Coronary artery (tissue), 2 donors: Measurements from ENCODE around the gene RNU1-3.
"Not testable (repeated sequence)": the region's sequence is repeated elsewhere in the genome, so short reads cannot be mapped to it uniquely, and the experiment has no call there.

Source experiments
- DNase-seq: peaks from one replicate; pipeline ENCODE4 v3.0.0-alpha.2; 2017; ENCODE audit warnings: low spot score
- H3K27ac ChIP-seq, 2 donors: fragments of 200-600 bp; sonication (generic); one replicate each; pipeline ENCODE4 v1.5.1; 2016 to 2019
- H3K4me3 ChIP-seq: fragments of 200-600 bp; sonication (generic); 2 replicates; pipeline ENCODE4 v1.5.1; 2016; ENCODE audit warnings: mild to moderate bottlenecking, moderate library complexity
- TF ChIP-seq, protein P1 (sequence below): fragments of 200-600 bp; sonication (generic); IDR thresholded peaks from one replicate; pipeline ENCODE4 v1.5.1; 2019; ENCODE audit warnings: antibody characterized with exemption

The RNU1-3 gene

DNA sequence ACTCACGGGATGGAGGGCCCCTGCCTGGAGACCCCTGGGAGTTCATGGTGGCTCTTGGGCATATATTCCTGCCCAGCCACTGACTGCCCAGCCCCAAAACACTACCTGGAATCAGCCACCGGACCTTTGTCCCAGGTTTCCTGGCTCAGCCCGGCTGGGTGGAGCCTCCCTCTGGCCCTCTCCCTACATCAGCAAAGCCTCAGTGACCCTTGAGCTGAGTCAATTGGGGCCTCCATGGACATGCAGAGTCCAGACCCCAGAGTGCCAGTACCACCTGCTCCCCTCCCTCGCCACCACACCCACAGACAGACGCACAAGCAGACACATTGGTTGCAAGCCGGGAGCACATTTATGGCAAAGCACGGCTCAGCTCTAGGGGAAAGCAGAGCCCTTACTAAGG, 30.4 kb upstream of the RNU1-3 start:
- not testable (repeated sequence) for H3K27ac ChIP-seq, H3K4me3 ChIP-seq, DNase-seq

DNA sequence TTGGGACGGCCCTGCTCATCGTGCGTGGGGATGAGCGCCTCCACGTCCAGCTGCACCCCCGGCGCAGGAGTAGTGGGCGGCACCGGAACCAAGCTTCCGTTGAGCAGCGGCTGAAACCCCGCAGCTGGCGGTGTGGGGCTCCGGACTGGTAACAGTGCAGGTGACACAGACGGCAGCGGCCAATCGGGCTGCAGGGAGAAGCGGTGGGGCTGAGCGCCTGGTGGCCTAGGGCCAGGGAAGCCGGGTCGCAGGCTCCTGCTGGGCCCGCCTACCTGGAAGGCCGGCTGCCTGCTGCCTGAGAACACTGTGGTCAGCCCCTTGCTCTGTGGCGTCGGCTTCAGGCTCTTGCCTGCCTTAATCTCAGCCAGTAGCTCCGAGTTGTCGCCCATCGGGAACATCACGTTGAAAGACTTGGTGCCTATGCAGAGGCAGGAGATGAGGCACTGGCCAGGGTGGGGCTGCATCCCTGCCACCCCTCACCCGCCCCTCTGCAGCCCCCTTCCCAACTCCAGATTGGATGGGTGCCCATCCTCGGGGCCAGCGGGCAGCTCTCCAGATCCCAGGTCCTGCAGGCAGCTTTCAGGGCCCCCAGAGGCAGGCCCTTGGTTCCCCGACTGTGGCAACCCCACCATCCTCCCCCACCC, 29.9 kb upstream of the RNU1-3 start:
- peak; percentile 55 for DNase-seq
- H3K27ac ChIP-seq, H3K4me3 ChIP-seq: not testable (repeated sequence)

DNA sequence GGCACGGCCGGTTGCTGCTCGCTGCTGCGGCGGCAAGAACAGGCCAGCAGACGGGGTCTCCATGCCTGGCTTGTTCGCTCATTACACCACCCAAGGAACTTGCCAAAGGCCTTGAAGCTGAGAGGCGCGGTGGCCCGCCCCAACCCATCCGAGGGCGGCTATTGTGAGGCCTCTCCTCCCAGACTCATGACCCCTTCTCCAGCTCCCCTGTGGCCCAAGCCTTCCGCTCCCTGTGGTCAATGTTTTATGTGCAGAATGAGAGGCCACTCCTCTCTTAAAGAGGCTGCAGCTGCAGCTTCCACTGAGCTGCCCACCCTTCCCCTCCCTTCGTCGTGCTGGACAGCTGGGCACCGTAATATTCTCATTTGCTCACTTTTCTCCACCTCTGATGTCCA, 27.6 kb upstream of the RNU1-3 start:
- H3K27ac ChIP-seq, DNase-seq, H3K4me3 ChIP-seq: not testable (repeated sequence)

DNA sequence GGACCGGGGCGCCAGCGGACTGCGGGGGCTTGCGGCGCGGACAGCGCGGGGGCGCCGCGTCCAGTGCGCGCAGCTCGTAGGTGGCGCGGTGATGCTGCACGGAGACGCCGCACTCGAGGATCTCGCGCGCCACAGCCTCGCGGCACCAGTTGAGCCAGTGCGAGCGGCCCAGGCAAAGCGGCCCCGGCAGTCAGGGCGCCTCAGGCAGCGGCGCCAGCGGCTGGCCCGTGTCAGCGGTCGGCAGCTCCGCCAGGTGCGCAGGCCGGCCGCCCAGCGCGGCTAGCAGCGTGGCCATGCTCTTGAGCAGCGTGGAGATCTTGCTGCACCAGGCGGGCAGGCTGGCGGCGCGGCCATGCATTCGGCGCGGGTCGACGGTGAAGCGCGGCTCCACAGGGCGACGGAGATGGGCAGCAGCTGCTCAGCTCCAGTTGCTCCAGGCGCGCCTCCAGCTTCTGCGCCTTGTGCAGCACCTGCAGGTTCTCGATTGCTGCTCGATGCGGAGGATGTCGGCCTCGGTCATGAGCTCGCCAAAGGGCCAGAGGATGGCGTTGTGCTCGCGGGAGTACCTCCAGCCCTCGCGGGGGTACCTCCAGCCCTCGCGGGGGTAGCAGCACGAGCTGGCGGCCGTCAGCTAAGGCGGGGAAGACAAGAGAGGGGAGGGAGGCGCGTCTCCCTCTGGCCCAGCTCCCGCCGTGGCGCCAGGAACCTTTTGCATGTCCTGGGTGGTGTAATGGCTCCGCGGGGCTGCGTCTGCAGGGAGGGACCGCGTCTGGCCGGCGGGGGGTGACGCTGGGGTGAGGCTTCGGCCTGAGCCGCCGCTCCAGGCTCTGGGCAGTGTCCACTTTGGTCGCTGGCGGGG, 26.9 kb upstream of the RNU1-3 start:
- DNase-seq, H3K27ac ChIP-seq: not testable (repeated sequence)
- peak overlapping the region; percentile 44 for H3K4me3 ChIP-seq

DNA sequence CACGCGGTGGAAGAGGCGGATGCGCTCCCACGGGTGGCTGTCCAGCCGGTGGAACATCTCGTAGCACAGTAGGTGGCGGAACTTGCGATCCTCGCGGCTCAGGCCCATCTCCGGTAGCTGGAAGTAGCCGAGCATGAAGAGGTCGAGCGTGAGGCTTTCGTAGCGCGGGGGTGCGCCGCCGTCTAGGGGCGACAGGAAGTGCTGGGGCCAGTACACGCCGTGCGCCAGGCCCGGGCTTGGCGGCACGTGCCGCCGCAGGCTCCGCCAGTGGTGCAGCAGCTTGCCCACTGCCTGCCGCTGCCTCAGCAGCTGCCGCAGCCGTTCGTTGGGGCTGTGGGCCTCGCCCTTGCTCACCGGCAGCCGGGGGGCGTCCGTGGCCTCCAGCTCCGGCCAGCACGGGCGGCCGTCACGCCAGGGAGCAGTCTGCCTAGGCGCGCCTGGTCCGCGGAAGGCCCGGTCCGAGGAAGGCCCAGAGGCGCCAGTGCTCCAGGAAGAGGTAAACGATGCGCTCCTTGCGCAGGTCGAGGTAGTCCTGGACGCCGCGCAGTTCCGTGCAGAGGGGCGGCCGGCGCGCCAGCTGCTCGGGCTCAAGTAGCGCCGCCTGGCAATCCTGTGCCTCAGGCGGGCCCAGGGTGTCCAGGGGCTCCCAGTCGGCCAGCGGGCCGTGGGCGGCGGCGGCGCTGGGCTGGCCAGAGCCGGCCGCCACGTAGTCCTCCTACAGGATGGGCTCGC, 26.1 kb upstream of the RNU1-3 start:
- H3K4me3 ChIP-seq, DNase-seq, H3K27ac ChIP-seq: not testable (repeated sequence)

DNA sequence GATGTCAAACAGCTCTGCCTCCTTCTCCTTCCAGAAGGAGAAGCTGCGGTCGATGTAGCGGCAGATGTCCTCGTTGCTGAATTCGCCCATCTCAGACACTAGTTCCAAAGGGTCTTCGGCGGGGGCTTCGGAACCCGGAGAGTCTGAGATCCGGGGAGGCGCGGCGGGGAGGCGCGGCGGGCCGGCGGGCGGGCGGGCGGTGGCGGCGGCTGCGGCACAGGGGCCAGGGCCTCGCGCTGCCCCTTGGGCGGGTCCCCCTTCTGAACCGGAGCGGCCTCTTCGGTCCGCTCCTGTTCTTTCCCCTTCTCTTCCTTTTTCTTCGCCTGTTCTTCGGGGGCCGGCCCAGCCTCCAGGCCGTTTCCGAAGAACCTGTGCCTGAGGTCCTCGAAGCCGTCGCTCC, 25.5 kb upstream of the RNU1-3 start:
- not testable (repeated sequence) for H3K27ac ChIP-seq, H3K4me3 ChIP-seq, DNase-seq

DNA sequence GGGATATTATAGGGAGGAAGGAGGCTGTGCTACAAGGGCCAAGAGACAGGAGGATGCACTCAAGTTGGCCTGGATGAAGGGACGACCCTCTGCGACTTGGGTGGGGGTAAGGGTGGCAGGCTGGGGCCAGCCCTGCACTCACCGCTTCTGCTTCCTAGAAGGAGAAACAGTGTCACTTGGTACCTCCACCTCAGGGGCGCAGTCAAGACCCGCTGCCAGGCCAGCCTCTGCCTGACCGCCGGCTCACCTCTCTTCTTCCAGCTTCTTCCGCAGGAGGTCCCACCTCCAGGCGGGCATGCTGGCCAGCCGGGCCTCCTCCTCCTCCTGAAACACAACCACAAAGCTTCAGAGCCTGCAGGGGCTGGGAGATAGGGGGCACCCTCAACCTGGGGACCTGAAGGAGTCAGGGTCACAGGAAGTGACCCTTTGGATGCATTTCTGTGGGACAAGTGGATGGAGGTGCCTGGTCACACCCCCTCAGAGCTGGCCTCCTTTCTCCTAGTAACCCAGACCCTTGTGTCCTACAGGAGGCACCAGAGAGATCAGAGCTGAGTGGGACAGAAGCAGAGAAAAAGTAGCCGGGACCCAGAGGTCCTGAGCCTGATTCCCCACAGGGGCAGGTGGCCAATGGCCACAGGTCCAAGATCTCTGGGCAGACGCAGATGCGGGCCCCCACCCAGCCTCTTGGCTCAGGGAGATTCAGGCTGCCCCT, 24.4 kb upstream of the RNU1-3 start:
- H3K4me3 ChIP-seq, H3K27ac ChIP-seq, DNase-seq: not testable (repeated sequence)

DNA sequence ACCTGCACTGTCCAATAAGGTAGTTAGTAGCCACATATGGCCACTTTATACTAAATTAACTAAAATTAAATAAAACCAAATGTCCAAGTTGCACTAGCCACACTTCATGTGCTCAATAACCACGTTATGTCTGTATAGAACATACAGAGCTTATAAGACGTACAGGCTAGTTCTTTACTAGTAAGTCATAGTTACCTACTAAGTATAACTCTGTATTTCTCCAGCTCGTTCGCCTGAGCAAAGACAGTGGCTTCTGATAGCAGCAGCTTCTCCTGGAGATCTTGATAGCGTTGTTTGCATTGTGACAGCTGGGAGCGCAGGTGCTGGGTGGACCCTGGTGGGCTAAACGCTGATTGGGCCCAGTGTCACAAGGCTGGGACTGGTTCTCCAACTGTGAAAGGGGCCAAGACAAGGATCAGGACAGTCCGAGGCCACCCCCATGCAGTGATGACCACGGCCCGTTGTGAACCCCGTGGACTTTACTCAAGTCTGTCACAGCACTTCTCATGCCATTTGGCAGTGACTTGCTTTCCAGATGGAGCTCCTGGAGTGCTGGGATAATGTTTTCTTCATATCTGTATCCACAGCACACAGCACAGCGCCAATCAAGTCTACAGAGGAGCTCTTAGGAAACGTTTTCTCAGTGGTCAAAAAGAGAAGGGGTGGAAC, 20.5 kb upstream of the RNU1-3 start:
- H3K4me3 ChIP-seq, H3K27ac ChIP-seq: not testable (repeated sequence)
- peak; percentile 16 for DNase-seq

DNA sequence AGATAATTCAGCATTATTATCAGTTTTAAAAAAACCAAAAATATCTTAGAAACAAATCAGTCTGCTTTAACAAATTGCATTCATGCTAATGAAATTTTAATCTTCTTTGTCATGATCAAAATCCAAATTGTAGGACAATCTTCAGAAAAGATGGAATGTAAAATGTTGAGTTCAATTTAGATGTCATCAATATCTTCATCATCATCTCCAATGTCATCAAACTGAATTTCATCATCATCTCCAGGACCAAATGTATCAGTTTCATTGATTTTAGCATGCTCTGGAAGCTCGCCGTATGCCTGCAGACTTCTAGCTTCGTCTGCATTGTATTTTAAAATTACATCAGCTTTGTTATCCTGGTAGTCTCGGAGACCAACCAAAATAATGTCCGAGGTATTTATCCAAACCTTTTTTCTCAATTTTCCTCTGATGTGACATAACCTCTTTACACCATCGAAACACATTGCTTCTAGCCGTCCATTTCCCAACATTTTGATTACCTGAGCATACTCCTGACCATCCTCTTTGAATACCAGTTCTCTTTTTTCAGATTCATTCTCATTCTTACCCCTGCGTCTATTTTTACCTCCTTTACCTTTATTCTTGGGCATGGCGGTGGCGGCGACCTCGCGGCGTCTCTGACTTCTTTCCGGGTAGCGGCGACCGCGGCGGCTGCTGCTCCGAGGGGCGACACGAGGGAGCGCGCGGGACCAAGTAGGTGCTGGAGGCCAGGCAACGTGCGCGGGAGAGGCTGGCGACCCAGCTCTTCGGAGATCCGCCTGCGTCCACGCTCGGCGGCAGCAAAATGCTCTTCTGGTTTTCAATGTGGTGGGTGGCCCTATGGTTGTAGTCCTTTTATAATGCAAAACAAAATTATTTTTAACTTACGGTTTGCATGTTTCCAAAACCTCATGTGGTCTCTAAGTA, 19.0 kb upstream of the RNU1-3 start:
- H3K27ac ChIP-seq, DNase-seq, H3K4me3 ChIP-seq: not testable (repeated sequence)

DNA sequence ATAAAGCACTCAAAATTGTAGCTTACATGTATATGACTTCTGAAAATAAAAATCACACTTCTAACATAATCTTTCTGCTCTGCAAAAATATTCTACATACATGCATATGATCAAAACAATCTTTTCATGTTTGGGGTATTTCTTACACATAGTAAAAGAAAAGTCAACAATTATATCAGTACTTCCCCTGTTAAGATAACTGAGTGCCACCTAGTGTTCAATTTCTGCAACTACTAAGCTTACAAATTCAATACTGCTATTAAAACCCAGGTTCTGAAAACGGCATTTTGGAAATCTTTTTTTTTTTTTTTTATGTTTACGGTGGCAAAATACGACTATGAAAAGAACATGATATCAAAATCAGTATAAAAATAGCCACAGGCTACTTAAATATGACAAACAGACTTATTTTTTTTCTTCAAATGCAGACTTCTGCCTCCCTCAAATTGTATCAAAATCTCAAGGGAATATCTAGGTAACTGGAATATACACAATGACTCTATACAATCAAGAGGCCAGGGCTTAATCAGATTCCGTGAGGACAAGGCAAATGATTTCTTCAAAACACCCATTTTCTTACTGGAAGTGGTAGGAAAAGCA, 18.1 kb upstream of the RNU1-3 start:
- not testable (repeated sequence) for DNase-seq, H3K4me3 ChIP-seq, H3K27ac ChIP-seq
- TF ChIP-seq, protein P1, sequence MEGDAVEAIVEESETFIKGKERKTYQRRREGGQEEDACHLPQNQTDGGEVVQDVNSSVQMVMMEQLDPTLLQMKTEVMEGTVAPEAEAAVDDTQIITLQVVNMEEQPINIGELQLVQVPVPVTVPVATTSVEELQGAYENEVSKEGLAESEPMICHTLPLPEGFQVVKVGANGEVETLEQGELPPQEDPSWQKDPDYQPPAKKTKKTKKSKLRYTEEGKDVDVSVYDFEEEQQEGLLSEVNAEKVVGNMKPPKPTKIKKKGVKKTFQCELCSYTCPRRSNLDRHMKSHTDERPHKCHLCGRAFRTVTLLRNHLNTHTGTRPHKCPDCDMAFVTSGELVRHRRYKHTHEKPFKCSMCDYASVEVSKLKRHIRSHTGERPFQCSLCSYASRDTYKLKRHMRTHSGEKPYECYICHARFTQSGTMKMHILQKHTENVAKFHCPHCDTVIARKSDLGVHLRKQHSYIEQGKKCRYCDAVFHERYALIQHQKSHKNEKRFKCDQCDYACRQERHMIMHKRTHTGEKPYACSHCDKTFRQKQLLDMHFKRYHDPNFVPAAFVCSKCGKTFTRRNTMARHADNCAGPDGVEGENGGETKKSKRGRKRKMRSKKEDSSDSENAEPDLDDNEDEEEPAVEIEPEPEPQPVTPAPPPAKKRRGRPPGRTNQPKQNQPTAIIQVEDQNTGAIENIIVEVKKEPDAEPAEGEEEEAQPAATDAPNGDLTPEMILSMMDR = peak; percentile 35

DNA sequence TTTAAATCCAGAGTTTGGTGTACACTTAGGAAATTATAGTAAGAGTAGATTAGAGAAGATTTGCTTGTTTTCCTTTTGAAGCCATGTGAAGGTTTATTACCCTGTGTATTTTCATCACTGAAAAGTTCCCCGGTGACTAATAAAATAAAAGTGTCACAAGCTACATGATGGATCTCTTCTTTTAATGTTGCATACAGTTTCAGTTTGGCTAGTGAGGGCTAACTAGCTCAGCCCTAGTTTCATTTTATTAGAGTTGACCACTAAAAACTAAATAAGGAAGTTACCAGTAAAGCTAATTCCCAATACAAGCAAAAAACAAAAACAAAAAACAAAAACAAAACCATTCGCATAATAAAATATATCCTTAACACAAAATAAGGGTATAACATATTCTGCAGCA, 17.4 kb upstream of the RNU1-3 start:
- H3K27ac ChIP-seq, DNase-seq, H3K4me3 ChIP-seq: not testable (repeated sequence)

DNA sequence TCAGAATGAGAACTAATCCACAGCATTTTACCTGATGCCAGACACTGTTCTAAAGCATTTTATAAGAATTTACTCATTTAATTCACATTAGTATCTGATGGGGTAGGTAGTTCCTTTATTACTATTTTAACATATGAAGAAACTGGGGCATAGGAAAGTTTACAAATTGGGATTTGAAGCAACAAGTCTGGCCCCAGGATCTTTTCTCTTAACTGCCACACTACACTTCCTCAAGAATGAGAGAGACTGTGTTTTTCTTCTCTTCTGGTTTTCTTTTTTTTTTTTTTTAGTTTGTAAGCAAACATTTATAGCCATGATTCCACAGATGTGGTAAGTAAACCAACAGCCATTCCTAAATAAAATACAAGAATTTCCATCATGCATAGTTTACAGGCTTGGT, 16.1 kb upstream of the RNU1-3 start:
- H3K4me3 ChIP-seq, H3K27ac ChIP-seq, DNase-seq: not testable (repeated sequence)

DNA sequence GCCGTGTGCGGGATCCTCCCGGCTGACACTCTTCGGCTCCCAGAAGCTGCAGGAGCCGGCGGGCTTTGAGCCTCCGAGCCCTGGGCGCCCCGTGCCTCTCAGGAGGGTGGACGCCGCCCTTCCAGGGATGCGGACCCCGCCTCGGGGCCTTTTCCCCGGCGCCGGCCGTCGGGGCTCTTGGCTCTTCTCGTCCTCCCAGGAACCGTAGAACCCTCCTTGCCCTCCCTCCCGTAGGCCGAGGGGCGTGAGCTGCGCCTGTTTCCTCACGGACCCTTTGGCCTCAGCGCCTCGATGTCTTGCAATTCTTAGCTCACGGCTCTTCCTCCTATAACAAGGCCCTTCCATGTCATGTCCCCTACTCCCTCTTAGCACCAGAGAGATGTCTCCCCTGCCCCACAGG, 13.6 kb upstream of the RNU1-3 start:
- not testable (repeated sequence) for H3K27ac ChIP-seq, H3K4me3 ChIP-seq
- peak; percentile 53 for DNase-seq
